HTERT RPE-1 (cell line): ENCODE measurements around the gene FAM234A.

Source experiments
- in situ Hi-C: fragments of 300-500 bp; cut with MboI; formaldehyde crosslinking; loops from 4 replicates; pipeline ENCODE4 v1.14.3; 2020; ENCODE audit warnings: low sequenced_read_pairs

Gene FAM234A

GRCh38 chr16:280005-280460 is 45.4 kb downstream of the FAM234A start:
- in situ Hi-C loops: no loop called here

GRCh38 chr16:280552-280951 is 45.9 kb downstream of the FAM234A start, which contains the start of gene ARHGDIG:
Gene ARHGDIG, plus strand, starts transcription at chr16:280591. Its CDS starts 90 bp downstream, at chr16:280681.
- in situ Hi-C loops: no loop called here

- in situ Hi-C loops: no loop called here
Observed at GRCh38 chr16:280991-281659, 46.5 kb downstream of the FAM234A start.

- in situ Hi-C loops: no loop called here
Observed at GRCh38 chr16:281660-282255, 47.1 kb downstream of the FAM234A start.

- in situ Hi-C loops: no loop called here
Observed at GRCh38 chr16:282491-282890, 47.9 kb downstream of the FAM234A start.

GRCh38 chr16:283033-283805 is 48.6 kb downstream of the FAM234A start, which contains the start of gene PDIA2:
Gene PDIA2, plus strand, starts transcription at chr16:283164. Its CDS starts 6 bp downstream, at chr16:283170.
- in situ Hi-C loops: no loop called here

GRCh38 chr16:284204-285120 is 49.8 kb downstream of the FAM234A start:
- in situ Hi-C loops: no loop called here

GRCh38 chr16:285146-286055 is 50.8 kb downstream of the FAM234A start:
- in situ Hi-C loops: no loop called here

- in situ Hi-C loops: no loop called here
Observed at GRCh38 chr16:286491-287297, 52.1 kb downstream of the FAM234A start.

GRCh38 chr16:287298-287811 is 52.7 kb downstream of the FAM234A start:
- in situ Hi-C loops: no loop called here

- in situ Hi-C loops: no loop called here
Observed at GRCh38 chr16:287981-288920, 53.6 kb downstream of the FAM234A start.

- in situ Hi-C loops: no loop called here
Observed at GRCh38 chr16:289395-289997, 54.9 kb downstream of the FAM234A start.

- in situ Hi-C loops: no loop called here
Observed at GRCh38 chr16:290015-290680, 55.5 kb downstream of the FAM234A start.

GRCh38 chr16:290681-291405 is 56.2 kb downstream of the FAM234A start:
- in situ Hi-C loops: no loop called here

- in situ Hi-C loops: no loop called here
Observed at GRCh38 chr16:291539-291938, 56.9 kb downstream of the FAM234A start.
